ENCODE results near the gene SP3.

The SP3 gene

DNA sequence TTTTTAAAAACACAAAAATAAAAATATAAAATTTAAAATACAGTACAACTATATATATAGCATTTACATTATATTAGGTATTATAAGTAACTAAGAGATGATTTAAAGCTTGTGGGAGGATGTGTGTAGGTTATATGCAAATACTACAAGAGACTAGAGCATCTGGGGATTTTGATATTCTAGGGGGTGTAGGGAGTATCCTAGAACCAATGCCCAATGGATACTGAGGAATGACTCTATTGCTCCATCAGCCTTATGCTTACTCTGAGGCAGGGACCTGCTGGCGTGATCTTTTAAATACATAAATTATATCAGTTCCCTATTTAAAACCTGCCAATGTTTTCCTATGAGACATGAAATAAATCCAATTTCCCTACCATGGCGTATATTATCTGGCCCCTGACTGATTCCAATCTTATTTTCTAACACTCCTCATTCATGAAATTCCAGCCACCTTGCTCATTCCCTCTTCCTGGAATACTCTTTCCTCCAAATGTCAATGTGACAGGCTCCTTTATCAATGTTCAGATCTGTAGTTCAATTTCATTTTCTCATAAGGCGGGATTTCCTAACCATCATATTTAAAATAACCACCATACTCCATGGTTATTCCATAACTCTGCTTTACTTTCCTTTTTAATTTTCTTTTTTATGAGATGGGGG lies 22.2 kb downstream of the SP3 start:
- DNase-seq (ENCODE audit: low spot score), result no peak

- no peak for DNase-seq (ENCODE audit: low spot score)
Observed at GRCh38 chr2:173941567-173941966, 23.6 kb downstream of the SP3 start.

- no peak for DNase-seq (ENCODE audit: low spot score)
Observed at GRCh38 chr2:173940208-173941020, 24.8 kb downstream of the SP3 start.

DNA sequence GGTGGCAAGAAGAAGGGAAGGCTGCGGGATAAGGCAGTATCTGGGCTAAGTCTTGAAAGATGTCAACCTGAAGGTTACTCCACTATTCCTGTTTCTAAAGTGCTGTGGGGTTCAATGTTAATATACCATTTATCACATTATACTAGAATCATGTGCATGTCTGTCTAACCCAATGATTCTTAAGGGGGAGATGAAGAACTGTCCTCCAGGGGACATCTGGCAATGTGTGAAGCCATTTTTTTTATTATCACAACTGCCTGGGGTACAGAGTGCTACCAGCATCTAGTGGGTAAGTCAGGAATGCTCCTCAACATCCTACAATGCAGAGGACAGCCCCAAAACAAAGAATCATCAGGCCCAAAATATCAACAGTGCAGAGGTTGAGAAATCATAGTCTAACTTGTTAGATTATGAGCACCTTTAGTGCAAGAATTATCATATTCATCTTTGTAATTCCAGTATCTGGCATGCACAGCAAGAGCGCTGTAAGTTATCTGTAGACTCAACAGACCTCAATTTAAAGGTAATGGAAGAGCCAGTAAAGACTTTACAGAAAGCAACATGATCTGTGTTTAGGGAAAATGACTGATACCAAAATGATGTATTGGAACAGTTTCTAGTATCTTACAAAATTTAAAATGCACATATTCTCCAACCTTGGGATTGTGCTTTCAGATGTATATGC lies 26.3 kb downstream of the SP3 start:
- DNase-seq (ENCODE audit: low spot score), result no peak

DNA sequence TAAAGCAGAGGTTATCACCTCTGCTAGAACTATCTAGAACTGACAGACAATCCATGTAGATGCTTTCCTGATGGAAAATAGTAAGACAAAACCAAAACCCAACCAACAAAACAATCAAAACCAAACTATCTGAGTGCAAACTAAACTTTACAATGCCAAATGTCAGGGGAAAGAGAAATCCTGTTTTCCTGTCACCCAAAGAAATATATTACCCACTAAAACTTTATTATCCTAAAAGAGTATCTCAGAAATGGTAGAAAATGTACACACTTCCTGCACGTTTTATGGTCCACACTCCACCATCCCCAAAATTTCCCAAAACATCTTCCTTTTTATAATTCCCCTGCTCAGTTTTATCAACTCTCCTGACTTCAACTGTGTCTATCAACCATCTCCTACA lies 29.9 kb downstream of the SP3 start:
- no peak for DNase-seq (ENCODE audit: low spot score)

GRCh38 chr2:173934895-173935294 lies 30.3 kb downstream of the SP3 start:
- DNase-seq (ENCODE audit: low spot score), result no peak

- DNase-seq (ENCODE audit: low spot score), result no peak
Observed at GRCh38 chr2:173931751-173932150, 33.4 kb downstream of the SP3 start.

DNA sequence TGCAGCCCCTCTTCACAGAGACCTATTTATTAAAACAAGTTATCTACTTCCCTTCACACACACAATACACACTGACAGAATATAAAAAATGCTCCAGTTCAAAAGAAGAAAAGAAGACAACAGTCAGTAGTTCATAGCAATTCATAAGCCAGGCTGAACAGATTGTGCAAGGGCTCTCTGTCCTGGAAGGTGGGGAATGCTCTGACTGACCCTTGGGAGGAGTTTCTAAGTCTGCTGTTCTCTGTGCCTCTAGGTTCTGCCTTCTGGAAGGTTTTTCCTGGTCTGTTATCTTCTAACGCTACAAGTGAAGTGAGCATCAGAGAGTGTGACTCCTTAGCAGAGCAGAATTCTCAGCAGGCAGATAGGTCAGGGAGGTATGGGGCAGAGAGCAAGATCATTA lies 35.7 kb downstream of the SP3 start:
- DNase-seq (ENCODE audit: low spot score), result no peak

DNA sequence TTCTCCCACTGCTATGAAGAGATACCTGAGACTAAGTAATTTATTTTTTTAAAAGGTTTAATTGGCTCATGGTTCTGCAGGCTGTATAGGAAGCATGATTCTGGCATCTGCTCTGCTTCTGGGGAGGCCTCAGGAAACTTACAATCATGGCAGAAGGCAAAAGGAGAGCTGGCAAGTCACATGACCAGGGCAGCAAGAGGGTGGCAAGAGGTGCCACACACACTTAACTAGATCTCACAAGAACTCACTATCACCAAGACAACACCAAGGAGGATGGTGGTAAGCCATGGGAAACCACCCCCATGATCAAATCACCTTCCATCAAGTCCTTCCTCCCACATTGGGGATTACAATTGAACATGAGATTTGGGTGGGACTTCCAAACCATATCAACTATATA lies 38.3 kb downstream of the SP3 start:
- no peak for DNase-seq (ENCODE audit: low spot score)

- no peak for DNase-seq (ENCODE audit: low spot score)
Observed at GRCh38 chr2:173924285-173924684, 40.9 kb downstream of the SP3 start.

DNA sequence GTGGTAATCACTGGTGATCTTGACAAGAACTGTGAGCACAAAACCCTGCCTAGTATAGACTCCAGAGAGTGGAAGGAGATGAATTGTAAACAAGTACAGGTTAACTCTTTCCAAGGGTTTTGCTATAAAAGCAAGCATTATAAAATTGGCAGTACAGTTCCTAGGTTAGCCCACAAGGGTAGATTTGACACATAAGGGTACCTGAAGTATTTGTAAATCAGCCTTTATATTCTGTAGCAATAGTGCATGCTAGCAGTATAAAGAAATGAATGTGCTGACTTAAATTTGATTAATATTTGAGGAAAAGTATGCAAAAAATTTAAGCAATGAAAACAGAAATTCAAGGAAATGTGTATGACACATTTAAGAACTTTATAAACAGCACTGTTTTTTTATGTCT lies 42.4 kb downstream of the SP3 start:
- no peak for DNase-seq (ENCODE audit: low spot score)

- no peak for DNase-seq (ENCODE audit: low spot score)
Observed at GRCh38 chr2:173922068-173922467, 43.1 kb downstream of the SP3 start.

GRCh38 chr2:173914055-173914927 lies 50.9 kb downstream of the SP3 start:
- DNase-seq (ENCODE audit: low spot score), result no peak

- no peak for DNase-seq (ENCODE audit: low spot score)
Observed at GRCh38 chr2:173909846-173910245, 55.3 kb downstream of the SP3 start.

- DNase-seq (ENCODE audit: low spot score), result no peak
Observed at GRCh38 chr2:173906626-173907025, 58.5 kb downstream of the SP3 start.

DNA sequence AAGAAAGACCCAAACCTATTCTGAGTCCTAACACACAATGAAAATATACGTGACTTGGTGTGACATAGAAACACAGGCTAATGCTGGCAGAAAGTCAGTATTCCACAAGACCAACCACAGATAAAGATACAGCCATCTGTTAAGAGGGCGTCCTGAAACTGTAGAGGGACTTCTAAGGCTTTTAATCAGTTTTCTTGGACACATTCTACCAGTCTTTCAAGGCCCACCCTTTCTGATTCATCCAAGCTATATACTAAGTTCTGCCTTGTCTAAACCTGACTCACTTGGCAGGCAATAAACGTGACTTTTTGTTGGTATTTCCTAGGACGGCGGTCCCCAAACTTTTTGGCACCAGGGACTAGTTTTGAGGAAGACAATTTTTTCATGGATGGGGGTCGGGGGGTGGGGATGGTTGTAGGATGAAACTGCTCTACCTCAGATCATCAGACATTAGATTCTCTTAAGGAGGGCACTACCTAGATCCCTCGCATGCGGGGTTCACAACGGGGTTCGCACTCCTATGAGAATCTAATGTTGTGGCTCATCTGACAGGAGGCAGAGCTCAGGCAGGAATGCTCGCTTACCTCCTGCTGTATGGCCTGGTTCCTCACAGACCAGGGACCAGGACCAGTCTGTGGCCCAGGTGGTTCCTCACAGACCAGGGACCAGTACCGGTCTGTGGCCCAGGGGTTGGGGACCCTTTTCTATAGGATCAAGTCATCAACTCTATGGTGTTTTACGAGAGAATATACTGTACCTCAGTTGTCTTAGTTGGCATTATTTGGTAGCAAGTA lies 61.4 kb downstream of the SP3 start:
- no peak for DNase-seq (ENCODE audit: low spot score)

DNA sequence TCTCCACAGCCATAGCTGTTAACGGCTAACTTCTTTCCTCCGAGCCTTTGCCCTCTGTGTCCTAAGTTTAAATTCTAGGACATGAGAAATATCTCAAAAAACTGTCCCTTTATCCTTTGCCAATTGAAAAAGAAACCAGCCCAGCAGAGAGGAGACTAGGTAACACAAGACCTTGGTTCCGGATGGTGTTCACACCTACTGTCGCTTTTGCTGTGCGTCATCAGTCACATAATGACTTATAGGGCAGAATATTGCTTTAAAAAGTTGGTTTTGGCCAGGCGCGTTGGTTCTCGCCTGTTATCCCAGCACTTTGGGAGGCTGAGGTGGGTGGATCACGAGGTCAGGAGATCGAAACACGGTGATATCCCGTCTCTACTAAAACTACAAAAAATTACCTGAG lies 66.2 kb downstream of the SP3 start:
- DNase-seq (ENCODE audit: low spot score), result no peak

GRCh38 chr2:173898178-173898668 lies 67.0 kb downstream of the SP3 start:
- DNase-seq (ENCODE audit: low spot score), result no peak

DNA sequence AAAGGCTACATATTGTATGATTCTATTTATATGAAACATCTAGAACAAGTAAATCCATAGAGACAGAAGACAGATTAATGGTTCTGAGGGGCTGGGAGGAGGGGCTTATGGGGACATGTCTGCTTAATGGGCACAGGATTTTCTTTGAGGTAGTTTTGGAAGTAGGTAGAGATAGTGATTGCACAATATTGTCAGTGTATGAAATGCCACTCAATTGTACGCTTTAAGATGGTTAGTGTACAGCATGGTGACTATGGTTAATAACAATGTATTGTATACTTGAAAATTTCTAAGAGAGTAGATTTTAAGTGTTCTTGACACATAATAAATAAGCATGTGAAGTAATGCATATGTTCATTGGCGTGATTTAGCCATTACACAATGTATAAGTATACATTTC lies 68.4 kb downstream of the SP3 start:
- no peak for DNase-seq (ENCODE audit: low spot score)

DNA sequence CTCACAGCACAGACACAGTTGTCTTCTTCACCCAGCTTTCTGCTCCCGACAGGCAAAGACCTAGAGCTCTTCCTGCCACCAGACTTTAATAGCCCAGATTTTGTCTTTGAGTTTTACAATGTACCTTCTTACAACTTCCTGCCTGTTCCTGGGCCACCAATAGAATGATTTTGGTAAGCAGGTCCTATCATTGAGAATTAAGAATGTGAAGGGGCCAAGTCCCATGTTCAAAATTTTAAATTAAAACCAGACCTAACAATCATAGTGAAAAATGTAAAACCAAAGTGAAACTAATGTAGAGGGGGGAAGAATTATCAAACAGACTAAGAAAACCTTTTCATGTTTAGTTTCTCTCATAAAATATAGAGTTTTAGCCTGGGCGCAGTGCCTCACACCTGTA lies 72.8 kb downstream of the SP3 start:
- no peak for DNase-seq (ENCODE audit: low spot score)
